Keratinocyte (primary cell): ENCODE measurements around the gene PTBP2. TPM values are rescaled to one million over a fixed set of nuclear protein-coding genes. Genes with fewer than 3 reads are reported as not detected.

Source experiments
- DNase-seq: peaks from one replicate; pipeline ENCODE4 v3.0.0-alpha.2; 2011; ENCODE audit warnings: low read depth, missing footprints, low spot score
- FAIRE-seq: peaks from 2 replicates; lab custom pipeline; 2011; peaks lifted over from hg19 to GRCh38; lab: Jason Lieb, UNC
- H2AFZ ChIP-seq: 2 replicates; pipeline ENCODE4 v1.6.0; 2012; ENCODE audit warnings: low read length, control low read depth, inconsistent platforms; ENCODE audit not compliant: control insufficient read depth
- H3K27ac ChIP-seq: 2 replicates; pipeline ENCODE4 v1.5.1; 2011; ENCODE audit warnings: low read length; ENCODE audit not compliant: control insufficient read depth, insufficient read depth
- H3K27me3 ChIP-seq: 3 replicates; pipeline ENCODE4 v1.6.0; 2011; ENCODE audit warnings: low read length; ENCODE audit not compliant: control insufficient read depth, insufficient read depth; ENCODE audit errors: extremely low read depth
- H3K36me3 ChIP-seq, 2 experiments: 2 replicates in 1 of 2; 3 replicates in 1 of 2; pipeline ENCODE4 v1.5.1; 2011; ENCODE audit warnings: low read length in 2 of 2, mild to moderate bottlenecking in 1 of 2; ENCODE audit not compliant: control insufficient read depth in 2 of 2, insufficient read depth in 2 of 2; ENCODE audit errors: extremely low read depth in 1 of 2
- H3K4me1 ChIP-seq: 3 replicates; pipeline ENCODE4 v1.5.1; 2011; ENCODE audit warnings: low read length; ENCODE audit not compliant: control insufficient read depth, insufficient read depth; ENCODE audit errors: extremely low read depth
- H3K4me2 ChIP-seq: 3 replicates; pipeline ENCODE4 v1.6.0; 2011; ENCODE audit warnings: low read depth, low read length; ENCODE audit not compliant: control insufficient read depth, insufficient read depth; ENCODE audit errors: extremely low read depth
- H3K4me3 ChIP-seq, 3 experiments: fragments of 200-600 bp in 1 of 3; sonication (generic) in 1 of 3; 2 replicates in 2 of 3; 3 replicates in 1 of 3; pipeline ENCODE4 v1.5.1; 2011 to 2016; ENCODE audit warnings: low read length in 3 of 3, mild to moderate bottlenecking in 3 of 3, control low read depth in 2 of 3, inconsistent platforms in 1 of 3, low read depth in 1 of 3, mixed read lengths in 1 of 3, mixed run types in 1 of 3, moderate library complexity in 1 of 3; ENCODE audit not compliant: control insufficient read depth in 2 of 3, insufficient read depth in 2 of 3; ENCODE audit errors: extremely low read depth in 1 of 3
- H3K79me2 ChIP-seq: 2 replicates; pipeline ENCODE4 v1.6.0; 2012; ENCODE audit warnings: low read length; ENCODE audit not compliant: control insufficient read depth, insufficient read depth
- H3K9ac ChIP-seq: 3 replicates; pipeline ENCODE4 v1.6.0; 2011; ENCODE audit warnings: low read length; ENCODE audit not compliant: control insufficient read depth, insufficient read depth; ENCODE audit errors: extremely low read depth
- H3K9me1 ChIP-seq: 3 replicates; pipeline ENCODE4 v1.6.0; 2011; ENCODE audit warnings: low read length; ENCODE audit not compliant: control insufficient read depth, insufficient read depth; ENCODE audit errors: extremely low read depth
- H3K9me3 ChIP-seq: 2 replicates; pipeline ENCODE4 v1.5.1; 2012; ENCODE audit warnings: low read depth, low read length; ENCODE audit not compliant: control insufficient read depth
- H4K20me1 ChIP-seq: 3 replicates; pipeline ENCODE4 v1.6.0; 2011; ENCODE audit warnings: low read length; ENCODE audit not compliant: control insufficient read depth, insufficient read depth; ENCODE audit errors: extremely low read depth
- EZH2 ChIP-seq: IDR thresholded peaks from one replicate; pipeline ENCODE4 v1.6.1; 2012; ENCODE audit warnings: inconsistent platforms, mild to moderate bottlenecking, low read length, moderate library complexity
- dilution Hi-C: fragments of 300-500 bp; cut with MboI; formaldehyde crosslinking; loops from one replicate; pipeline ENCODE4 v1.7.0; 2020; ENCODE audit warnings: low sequenced_read_pairs; ENCODE audit not compliant: extremely low pct_ligation_motif_present
- polyA plus RNA-seq, 5 experiments: library from polyadenylated mRNA; depleted of rRNA in 3 of 5; stranded (reverse) in 3 of 5; stranded (forward) in 1 of 5; unstranded in 1 of 5; fragments of >200 nt; gene quantifications; 1 replicate in 1 of 5; 2 replicates in 3 of 5; 3 replicates in 1 of 5; pipeline versions ENCODE4 v1.2.1 to v1.2.3, GENCODE V29; 2011 to 2012; ENCODE audit warnings: missing spikeins in 2 of 5, low read depth in 1 of 5, low replicate concordance in 1 of 5
- TF ChIP-seq, protein P1 (sequence below), 3 experiments: IDR thresholded peaks in 1 of 3; conservative IDR thresholded peaks in 1 of 3; optimal IDR thresholded peaks in 1 of 3; 2 replicates in 2 of 3; 3 replicates in 1 of 3; pipeline versions ENCODE3 to v1.5.1; 2011; ENCODE audit warnings: low read length in 3 of 3, mild to moderate bottlenecking in 3 of 3, moderate library complexity in 2 of 3, control low read depth in 1 of 3, inconsistent platforms in 1 of 3; ENCODE audit not compliant: insufficient read depth in 2 of 3; ENCODE audit errors: extremely low read depth in 1 of 3

The PTBP2 gene
- polyA plus RNA-seq, 1 donor (not counting 4 experiments of a cell fraction or from before 2014, with no cell fraction given): 9.5 TPM

DNA sequence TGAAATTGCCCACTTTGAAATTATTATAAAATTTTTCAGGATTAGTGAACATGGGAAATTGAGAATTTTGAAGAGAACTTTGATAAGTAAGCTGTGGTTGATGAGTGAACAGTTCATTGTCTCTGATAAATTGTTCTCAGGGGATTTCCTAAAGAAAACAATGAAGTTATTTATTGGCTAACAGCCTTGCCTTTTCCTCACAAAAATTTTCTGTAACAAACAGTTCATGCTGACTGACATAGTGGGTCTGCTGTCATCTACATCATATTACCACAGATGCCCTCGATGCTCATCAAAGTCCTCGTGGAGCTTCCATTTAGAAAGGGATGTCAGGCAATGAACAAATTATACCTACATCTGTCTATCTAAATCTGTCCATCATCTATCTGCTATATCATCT, 113.4 kb downstream of the PTBP2 start:
- no peak overlapping the region for H3K27ac ChIP-seq
- H4K20me1 ChIP-seq: no peaks in the 10 kb centered on the region
- no peak overlapping the region for H3K4me2 ChIP-seq
- H3K79me2 ChIP-seq: no peaks in the 10 kb centered on the region
- H3K9ac ChIP-seq: no peak overlapping the region
- no peaks in the 10 kb centered on the region for H3K36me3 ChIP-seq
- no peaks in the 10 kb centered on the region for H3K9me3 ChIP-seq
- dilution Hi-C loops: no loop called here
- no peak overlapping the region for H3K4me3 ChIP-seq
- FAIRE-seq (no peak), DNase-seq (no peak)
- no peaks in the 10 kb centered on the region for H3K27me3 ChIP-seq
- TF ChIP-seq, protein P1, sequence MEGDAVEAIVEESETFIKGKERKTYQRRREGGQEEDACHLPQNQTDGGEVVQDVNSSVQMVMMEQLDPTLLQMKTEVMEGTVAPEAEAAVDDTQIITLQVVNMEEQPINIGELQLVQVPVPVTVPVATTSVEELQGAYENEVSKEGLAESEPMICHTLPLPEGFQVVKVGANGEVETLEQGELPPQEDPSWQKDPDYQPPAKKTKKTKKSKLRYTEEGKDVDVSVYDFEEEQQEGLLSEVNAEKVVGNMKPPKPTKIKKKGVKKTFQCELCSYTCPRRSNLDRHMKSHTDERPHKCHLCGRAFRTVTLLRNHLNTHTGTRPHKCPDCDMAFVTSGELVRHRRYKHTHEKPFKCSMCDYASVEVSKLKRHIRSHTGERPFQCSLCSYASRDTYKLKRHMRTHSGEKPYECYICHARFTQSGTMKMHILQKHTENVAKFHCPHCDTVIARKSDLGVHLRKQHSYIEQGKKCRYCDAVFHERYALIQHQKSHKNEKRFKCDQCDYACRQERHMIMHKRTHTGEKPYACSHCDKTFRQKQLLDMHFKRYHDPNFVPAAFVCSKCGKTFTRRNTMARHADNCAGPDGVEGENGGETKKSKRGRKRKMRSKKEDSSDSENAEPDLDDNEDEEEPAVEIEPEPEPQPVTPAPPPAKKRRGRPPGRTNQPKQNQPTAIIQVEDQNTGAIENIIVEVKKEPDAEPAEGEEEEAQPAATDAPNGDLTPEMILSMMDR (optimal IDR thresholded peaks at IDR 0.05 in 1 of 3, IDR thresholded peaks at IDR 0.05 in 1 of 3, conservative IDR thresholded peaks at IDR 0.05 in 1 of 3; ENCODE audit: extremely low read depth in 1 of 3, insufficient read depth in 2 of 3, low read length in 3 of 3): no peak
- TF ChIP-seq EZH2: no peak
- no peak overlapping the region for H2AFZ ChIP-seq
- H3K9me1 ChIP-seq: no peaks in the 10 kb centered on the region
- H3K4me1 ChIP-seq: no peaks in the 10 kb centered on the region

DNA sequence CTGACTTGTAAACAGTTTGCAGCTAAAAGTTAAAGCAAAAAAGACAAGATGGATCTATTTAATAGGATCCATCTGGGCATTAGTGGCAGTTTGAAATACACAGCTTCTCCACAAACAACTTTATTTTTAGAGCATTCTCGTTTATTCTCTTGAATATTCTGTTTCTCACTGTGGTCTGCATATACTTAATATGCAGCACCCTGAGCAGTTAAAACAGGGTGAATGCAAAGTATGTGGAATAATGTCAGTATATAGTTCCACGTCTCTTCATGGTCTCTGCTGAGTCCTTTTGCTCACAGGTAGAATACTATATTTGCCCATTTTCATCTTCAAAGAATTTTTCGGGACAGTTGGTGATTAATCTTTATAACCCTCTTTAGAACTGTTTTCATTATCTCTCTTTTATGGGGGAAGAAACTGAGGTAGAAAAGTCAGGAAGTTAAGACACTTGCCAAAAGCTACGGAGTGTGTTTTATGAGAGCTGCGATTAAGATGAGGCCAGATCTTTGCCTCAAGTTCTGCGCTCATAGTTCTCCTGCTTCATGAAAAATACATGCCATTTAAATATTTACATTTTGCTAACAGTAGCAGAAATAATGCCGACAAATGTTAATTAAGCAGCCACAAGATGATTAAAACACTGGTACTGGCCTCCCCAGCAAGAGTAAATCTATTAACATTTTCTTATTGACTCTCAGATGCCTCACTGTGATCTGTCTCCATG, 115.6 kb downstream of the PTBP2 start:
- H3K9ac ChIP-seq: no peak overlapping the region
- H3K4me3 ChIP-seq: no peak overlapping the region
- no peak overlapping the region for H3K27ac ChIP-seq
- no peaks in the 10 kb centered on the region for H4K20me1 ChIP-seq
- no peak for DNase-seq
- TF ChIP-seq, protein P1 (optimal IDR thresholded peaks at IDR 0.05 in 1 of 3, IDR thresholded peaks at IDR 0.05 in 1 of 3, conservative IDR thresholded peaks at IDR 0.05 in 1 of 3; ENCODE audit: extremely low read depth in 1 of 3, insufficient read depth in 2 of 3, low read length in 3 of 3): no peak
- TF ChIP-seq EZH2: no peak
- no peaks in the 10 kb centered on the region for H3K9me3 ChIP-seq
- no peaks in the 10 kb centered on the region for H3K36me3 ChIP-seq
- dilution Hi-C loops: no loop called here
- no peak overlapping the region for H3K4me2 ChIP-seq
- FAIRE-seq: no peak
- H3K79me2 ChIP-seq: no peaks in the 10 kb centered on the region
- no peaks in the 10 kb centered on the region for H3K27me3 ChIP-seq
- no peaks in the 10 kb centered on the region for H3K4me1 ChIP-seq
- no peaks in the 10 kb centered on the region for H3K9me1 ChIP-seq
- no peak overlapping the region for H2AFZ ChIP-seq
